NOMO-1 (cell line): ENCODE measurements around the gene ADK.
"Not testable (repeated sequence)": the region's sequence is repeated elsewhere in the genome, so short reads cannot be mapped to it uniquely, and the experiment has no call there.

ENCODE experiments used
- DNase-seq, 2 experiments: peaks; one replicate each; lab custom pipeline; 2025; ENCODE audit not compliant: unreplicated experiment in 2 of 2; lab: John Stamatoyannopoulos, UW

Gene ADK

DNA sequence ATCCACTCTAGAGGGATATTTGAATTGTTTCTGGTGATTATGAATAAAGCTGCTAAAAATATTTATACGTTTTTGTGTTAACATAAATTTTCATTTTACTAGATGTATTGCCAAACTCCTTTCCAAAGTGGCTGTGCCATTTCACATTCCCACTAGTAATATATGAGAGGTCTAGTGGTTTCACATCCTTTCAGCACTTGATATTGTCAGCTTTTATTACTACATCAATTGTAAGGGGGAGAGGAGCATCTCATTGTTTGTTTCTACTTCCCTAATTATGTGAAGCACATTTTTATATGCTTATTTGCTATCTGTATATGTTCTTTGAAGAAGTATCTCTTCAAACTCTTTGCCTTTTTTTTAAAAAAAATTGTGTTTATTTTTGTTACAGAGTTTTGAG lies 184.5 kb downstream of the ADK start:
- peak; percentile 42 to 86 for DNase-seq

DNA sequence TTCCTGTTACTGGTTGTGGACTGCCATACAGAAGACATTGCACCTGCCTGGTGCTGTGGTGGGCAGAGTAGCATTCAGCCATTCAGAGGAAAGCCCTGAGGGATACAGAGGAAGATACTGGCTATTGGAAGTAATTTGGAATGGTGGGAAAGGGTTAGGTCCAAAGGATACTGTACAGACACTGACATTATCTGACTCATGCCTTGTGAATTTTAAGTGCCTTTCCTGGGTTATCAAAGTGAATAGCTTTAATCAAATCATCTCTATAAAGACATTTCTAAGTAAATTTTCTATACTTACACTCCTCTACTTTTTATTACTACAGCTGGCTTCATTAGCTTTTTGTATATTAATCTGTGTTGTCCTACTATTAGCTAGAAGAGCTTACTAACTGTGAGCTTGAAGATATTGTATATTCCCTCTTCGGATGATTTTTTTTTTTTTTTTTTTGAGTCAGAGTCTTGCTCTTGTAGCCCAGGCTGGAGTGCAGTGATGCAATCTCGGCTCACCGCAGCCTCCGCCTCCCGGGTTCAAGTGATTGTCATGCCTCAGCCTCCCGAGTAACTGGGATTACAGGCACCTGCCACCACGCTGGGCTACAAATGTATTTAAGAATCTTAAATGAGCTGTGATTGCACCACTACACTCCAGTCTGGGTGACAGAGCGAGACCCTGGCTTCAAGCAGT lies 186.5 kb downstream of the ADK start:
- no peak for DNase-seq

DNA sequence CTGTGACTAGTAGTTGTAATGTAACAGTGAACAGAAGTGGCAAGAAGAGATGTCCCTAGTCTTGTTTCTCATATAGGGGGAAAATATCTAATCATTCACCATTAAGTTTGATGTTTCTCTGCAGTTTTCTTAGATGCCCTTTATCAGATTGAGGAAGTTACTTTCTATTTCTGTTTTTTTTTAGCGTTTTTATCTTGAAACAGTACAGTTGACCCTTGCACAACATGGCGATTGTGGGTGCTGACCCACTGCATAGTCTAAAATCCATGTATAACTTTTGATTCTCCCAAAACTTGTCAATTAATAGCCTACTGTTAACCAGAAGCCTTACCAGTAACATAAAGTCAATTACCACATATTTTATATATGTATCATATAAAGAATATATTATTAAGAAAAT lies 192.0 kb downstream of the ADK start:
- peak; percentile 15 to 32 for DNase-seq

DNA sequence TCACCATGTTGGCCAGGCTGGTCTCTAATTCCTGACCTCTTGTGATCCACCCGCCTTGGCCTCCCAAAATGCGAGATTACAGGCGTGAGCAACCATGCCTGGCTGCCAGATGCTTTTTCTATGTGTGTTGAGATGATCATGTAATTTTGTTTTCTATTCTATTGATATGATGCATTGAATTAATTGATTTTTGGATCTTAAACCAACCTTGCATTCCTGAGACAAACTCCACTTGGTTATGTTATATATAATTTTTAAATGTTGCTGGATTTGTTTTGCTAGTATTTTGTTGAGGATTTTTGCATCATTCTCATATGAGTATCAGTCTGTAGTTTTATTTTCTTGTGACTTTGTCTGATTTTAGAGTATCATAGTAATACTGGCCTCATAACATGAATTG lies 192.8 kb downstream of the ADK start:
- no peak for DNase-seq

DNA sequence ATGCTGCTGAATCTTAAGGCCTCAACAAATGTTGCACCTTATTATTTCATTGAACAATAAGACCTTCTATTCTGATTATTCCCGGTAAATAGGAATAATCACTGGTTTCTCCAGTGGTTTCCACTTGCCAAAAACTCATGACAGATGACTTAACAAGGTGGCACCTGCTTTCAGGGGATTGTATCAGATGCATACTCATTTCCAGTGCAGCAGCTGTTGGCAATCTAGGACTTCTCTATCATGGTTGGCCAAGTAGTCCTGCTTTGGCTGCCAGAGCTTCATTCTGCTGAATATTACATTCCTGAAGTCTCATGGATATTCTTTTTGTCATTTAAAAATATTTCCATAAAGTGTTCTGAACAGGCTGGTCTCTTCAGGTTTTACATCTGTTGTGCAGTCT lies 193.3 kb downstream of the ADK start:
- no peak for DNase-seq

DNA sequence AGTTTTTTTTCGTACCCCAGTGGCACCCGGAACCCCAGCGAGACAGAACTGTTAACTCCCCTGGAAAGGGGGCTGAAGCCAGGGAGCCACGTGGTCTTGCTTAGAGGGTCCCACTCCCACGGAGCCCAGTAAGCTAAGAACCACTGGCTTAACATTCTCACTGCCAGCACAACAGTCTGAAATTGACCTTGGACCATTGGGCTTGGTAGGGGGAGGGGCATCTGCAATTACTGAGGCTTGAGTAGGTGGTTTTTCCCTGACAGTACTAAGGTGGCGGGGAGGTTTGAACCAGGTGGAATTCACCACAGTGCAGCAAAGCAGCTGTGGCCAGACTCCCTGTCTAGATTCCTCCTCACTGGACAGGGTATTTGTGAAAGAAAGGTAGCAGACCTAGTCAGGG lies 196.5 kb downstream of the ADK start:
- no peak for DNase-seq

DNA sequence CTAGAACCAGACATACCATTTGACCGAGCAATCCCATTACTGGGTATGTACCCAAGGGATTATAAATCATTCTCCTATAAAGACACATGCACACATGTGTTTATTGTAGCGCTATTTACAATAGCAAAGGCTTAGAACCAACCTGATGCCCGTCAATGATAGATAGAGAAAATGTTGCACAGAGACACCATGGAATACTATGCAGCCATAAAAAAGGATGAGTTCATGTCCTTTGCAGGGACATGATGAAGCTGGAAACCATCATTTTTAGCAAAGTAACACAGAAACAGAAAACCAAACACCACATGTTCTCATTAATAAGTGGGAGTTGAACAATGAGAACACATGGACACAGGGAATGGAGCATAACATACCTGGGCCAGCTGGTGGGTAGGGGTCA lies 202.0 kb downstream of the ADK start:
- not testable (repeated sequence) for DNase-seq

DNA sequence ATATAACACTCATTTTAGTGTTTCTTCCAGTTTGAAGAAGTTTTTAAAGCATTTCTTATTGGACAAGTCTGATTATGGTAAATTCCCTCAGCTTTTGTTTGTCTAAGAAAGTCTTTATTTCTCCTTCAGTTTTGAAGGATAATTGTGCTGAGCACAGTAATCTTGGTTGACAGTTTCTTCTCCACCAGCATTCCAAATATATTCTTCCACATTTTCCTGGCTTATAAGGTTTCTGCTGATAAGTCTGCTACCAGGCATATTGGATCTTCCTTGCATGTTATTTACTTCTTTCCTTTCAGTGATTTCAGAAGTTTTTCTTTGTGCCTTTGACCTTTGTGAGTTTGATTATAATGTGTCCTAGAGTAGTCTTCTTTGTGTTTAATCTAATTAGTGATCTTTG lies 210.7 kb downstream of the ADK start:
- no peak for DNase-seq

DNA sequence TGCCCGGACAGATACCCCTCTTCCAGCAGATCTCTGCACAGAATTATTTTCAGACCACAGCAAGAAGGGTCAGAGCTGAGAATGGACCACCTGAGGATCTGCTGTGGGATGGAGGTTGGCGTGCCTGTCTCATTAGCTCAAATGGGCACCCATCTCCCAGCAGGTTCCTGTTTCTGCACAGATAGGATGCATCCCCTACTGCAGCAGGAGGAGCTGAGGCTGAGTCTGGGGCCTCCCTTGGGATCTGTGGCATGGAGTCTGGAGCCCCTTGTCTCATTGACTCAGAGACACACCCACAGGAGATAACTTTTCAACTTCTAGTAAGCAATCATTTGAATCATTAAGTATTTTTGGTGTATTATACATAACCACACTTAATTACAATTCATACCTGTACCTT lies 212.7 kb downstream of the ADK start:
- DNase-seq: no peak

DNA sequence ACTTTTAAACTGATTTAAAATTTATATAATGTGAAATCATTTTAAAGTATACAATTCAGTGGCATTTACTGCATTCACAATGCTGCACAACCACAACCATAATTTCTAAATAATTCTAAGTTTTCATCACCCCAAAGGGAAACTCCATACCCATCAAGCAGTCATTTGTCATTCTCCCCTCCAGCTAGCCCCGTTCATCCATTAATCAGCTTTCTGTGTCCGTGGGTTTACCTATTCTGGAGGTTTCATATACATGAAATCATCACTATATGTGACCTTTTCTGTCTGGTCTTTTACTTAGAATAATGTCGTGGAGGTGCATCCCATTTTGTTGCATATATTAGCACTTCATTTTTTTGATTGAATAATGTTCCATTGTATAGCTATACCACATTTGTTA lies 214.1 kb downstream of the ADK start:
- DNase-seq: no peak

DNA sequence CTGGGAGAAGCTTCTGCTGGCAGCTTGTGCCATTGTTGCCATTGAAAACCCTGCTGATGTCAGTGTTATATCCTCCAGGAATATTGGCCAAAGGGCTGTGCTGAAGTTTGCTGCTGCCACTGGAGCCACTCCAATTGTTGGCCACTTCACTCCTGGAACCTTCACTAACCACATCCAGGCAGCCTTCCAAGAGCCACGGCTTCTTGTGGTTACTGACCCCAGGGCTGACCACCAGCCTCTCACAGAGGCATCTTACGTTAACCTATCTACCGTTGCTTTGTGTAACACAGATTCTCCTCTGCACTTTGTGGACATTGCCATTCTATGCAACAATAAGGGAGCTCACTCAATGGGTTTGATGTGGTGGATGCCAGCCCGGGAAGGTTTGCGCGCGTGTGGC lies 220.7 kb downstream of the ADK start:
- DNase-seq: no peak

DNA sequence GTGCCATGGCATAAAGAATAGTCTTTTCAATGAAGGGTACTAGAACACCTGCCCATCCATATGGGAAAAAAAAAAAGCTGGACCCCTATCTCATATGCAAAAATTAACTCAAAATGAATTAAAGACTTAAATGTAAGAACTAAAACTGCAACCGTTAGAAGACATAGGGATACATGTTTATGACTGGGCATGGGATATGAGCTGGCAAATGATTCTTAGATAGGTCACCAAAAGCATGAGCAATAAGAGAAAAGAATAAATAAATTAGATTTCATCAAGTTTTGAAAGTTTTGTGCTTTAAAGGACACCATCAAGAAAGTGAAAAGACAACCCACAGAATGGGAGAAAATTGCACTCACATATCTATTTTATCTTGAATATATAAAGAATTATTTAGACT lies 222.0 kb downstream of the ADK start:
- no peak for DNase-seq

DNA sequence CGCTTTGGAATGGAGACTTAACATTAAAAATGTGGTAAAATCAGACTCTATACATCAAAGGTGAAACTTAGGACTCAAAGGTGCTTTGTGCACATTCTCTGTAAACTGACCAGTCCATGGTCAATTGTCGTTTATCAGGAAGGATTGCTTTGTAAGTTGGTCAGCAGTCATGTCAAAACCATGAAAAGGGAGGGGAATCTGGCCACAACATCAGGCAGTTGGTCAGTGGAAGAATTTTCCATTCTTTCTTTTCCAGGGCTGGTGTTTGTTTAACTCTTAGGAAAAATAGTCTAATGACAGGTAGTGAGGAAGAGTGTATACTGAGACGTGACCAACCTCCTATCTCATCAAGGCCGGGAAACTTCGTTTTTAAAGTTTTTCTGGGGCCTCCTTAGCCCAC lies 226.5 kb downstream of the ADK start:
- DNase-seq: no peak

DNA sequence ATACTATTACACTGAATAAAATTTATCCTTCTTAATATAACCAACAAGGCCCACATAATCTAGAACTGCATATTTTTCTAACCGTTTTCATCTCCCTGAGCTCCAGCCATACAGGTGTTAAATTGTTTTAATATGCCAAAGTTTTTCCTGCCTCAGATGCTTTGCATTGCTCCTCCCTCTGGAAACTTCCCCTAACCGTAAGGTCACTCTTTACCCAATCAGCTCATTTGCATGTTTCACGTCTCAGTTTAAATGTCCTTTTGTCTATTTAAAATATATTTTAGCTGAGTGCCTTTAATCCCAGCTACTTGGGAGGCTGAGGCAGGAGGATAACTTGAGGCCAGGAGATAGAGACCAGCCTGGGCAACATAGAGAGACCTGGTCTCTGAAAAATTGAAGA lies 228.5 kb downstream of the ADK start:
- no peak for DNase-seq

DNA sequence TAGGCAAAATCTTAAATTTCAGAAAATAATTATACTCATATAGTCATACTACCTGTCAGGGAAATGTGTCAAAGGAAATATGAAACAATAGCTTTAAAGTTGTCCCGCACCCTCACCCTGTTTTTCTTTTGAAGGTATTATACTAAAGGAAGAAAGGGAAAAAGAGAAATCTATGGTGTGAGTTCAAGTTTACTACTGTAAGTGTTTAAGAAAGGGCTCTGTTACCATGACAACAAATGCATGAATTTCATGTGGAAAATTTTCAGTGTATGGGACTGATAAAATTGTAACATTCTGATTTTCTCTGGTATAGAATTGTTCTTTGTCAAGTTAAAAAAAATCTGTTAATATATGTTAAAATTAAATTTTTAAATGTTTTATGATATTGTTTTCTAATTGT lies 229.8 kb downstream of the ADK start:
- DNase-seq: no peak

DNA sequence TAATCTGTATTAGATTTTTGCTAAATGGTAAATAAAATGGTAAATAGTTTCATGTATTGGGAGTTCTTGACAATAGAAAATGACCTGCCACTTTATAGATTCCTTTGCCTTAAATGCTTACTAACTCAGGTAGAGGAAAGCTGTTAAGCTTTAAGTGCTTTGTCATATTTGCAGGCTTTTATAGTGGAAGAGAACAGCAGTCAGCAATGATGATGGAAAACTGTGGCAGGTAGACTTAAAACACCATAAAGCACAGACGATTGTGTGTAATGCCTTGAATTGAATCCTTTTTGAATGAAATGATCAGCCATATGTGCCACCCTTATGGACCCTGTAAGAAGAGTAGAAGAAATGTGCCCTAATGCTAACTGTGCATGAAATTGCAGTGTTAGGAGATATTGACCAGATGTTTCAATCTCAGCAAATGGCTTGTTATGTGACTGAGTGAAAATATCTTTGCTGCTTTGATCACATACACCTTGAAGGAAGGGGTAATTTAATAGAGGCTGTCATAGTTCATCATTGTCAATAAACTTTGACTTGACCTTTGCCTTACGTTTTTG lies 230.4 kb downstream of the ADK start:
- no peak for DNase-seq

DNA sequence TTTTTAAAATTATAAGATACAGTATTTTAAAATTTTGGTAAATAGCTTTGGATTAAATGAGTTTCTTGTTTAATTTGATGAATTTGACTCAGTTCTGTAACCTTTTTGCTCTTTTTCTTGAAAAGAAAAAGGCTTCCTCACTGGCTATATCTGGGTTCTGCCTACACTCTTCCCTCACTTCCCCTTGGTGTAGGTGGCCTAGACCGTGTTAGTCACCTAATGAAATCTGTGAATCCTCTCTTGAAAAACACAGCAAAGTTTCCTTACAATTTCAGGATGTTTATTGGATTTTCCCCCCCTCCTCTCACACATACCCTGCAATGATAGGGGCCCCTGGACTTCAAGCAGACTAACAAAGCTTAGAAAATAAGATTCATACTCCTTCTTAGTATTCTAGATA lies 231.6 kb downstream of the ADK start:
- DNase-seq: no peak

DNA sequence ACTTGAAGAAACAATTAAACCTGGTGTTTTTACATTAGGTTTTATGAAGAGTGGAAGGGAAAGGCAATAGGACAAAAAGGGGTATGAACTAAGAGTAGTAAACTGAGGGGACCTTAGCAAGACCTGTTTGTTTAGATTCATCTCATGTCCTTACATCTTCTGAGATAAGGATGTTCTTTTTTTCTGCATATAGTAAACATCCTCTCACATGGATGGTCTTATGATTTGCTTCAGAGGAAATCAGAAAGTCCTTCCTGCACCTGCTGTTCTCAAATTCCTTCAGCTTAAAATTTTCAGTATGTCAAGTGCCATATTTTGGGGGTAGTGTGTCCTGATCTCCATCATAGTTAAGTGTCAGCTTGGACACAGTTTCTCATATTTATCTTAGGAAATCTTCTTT lies 232.6 kb downstream of the ADK start:
- DNase-seq: no peak

DNA sequence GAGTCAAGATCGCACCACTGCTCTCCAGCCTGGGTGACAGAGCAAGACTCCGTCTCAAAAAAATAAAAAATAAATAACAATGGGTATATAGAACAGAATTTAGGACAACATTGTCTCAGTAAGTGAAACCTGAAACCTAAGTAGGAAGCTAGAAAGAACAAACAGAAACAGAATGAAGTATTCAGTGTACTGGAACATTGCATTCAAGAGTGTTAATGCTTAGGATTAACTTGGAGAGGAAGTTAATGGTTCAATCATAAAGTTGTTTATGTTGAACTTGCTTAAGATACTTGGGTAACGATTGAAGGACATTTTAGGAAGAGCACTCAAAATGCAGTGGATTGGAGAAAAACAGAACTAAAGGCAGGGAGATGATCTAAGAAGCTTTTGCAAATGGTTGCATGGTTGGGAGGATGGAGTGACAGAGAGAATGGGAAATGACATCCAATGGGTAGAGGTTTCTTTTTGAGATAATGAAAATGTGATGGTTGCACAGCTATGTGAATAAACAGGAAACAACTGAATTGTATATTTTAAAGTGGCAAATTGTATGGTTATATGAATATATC lies 233.7 kb downstream of the ADK start:
- DNase-seq: no peak

DNA sequence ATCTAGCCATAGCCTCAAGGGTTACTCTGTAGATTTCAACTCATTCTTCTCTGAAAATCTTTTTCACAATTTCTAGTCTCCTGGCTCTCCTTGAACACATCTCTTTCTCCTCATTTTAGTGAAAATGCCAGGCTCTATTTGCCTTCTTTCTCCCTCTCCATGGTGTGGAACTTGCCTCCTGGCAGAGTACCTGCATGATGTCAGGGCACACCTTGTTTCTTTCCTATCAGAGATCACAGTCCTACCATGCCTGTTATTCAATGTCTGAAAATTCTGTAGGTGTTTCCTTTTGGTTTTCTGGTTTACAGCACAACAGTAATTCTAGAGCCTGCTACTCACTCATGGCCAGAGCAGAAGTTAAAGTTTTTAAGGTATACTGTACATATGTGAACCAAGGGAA lies 237.8 kb downstream of the ADK start:
- no peak for DNase-seq

DNA sequence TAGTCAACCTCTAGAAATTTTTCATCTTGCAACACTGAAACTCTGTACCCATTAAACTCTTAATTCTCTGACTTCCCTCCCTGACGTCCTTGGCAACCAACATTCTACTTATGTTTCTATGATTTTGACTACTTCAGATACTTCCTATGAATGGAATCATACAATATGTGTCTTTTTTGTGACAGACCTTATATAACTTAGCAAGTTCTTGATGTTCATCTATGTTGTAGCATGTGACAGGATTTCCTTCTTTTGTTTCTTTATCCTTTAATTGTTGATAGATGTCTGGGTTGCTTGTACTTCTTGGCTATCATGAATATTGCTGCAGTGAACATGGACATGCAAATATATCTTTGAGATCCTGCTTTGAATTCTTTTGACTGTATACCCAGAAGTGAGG lies 240.8 kb downstream of the ADK start:
- no peak for DNase-seq

DNA sequence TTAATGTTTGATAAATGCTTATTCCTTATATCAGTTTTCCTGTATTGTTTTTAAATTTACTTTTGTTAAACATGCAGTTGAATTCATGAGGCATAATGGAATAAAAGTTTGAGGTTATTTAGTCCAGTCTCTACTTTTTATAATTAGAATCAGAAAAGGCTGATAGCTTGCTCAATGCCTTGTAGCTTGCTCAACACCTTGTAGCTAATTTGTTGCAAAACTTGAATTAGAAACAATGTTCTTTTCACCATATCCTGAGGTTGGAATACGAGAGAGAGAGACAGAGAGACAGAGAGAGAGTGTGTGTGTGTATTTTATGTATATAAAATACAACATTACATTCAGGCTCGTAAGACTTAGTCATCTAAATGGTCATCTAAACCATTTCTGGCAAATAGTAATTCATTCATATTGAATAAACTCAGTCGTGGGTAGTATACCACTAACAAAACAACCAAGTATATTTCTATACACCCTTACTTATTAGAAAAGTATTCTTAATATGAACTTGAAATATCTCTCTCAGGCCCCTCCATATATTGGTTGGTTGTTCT lies 243.5 kb downstream of the ADK start:
- peak in 1 of 2 experiments; percentile 17 for DNase-seq
